ENCODE measurements around the gene LCN6.

The LCN6 gene

DNA sequence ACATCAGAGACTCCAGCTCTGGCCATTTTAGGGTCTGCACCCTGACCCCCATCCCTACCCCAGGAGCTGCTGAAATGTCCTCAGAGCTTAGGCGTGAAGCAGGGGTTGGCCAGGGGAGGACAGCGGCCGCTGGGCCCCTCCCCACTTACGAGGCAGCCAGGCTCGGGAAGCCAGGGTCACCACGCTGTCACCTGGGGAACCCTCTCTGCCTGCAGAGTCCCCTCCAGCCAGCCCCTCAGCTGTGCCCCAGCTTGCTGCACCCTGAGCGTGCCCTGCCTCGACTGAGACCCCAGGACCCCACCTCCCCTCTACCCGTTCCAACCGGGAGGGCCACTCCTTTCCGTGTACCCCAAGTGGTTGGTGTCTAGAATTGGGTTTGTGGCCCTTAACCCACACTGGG lies 8.3 kb downstream of the LCN6 start:
- H3K27ac Mint-ChIP-seq: peak overlapping the region; percentile 56

DNA sequence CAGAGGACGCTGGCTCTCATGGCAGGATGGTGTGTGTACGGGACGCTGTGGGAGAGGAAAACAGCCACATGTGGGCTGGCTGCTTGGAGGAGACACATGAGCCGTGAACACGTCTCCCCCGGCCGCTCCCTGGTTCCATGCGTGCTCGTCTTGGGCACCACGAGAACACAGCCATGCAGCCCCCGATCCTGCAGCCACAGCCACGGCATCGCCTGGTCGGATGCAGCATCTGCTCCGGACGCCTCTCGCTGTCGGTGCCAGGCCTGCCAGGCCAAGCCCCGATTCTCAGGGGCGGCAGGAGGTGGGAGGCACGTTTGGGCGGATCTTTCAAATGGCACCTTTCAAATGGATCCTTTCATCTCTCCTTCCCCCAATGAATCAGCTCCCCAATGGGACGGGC lies 8.8 kb downstream of the LCN6 start:
- no peak for ATAC-seq (replicated peaks)

More for the DNA sequence above, 8.3 kb downstream of the LCN6 start:
- Mint-ChIP-seq H3K4me3 (no peak overlapping the region), H3K9me3 (no peaks in the 10 kb centered on the region), H3K27me3 (no peaks in the 10 kb centered on the region), H3K4me1 (peaks cover 42 to 57% of the 10 kb centered on the region in 2 donors), H3K36me3 (peaks cover 11 to 15% of the 10 kb centered on the region in 2 donors)
- no peak for DNase-seq
- no peak for ATAC-seq (replicated peaks)

DNA sequence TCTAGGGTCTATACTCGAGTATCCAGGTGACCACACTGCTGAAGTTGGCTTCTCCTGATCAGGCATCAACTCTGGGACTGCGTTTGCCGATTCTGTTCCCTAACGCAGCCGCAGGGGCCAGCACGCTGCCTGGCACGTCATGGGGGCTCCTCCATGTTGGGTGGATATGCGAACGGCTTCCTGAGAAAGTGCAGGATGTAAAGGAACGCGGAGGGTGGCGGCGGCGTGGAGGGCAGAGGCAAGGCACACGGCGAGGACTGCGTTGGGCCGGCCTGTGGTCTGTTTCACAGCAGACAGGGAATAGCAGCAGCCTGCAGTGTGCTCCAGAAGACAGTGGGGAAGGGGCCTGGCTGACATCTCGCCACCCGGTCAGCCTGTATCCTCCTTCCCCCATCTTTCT lies 9.4 kb downstream of the LCN6 start:
- Mint-ChIP-seq H3K9me3 (no peaks in the 10 kb centered on the region), H3K27me3 (no peaks in the 10 kb centered on the region), H3K4me3 (no peak overlapping the region), H3K4me1 (peaks cover 42 to 55% of the 10 kb centered on the region in 2 donors), H3K36me3 (peaks cover 11 to 15% of the 10 kb centered on the region in 2 donors), H3K27ac (no peak overlapping the region)
- ATAC-seq (replicated peaks): no peak
- DNase-seq: no peak

More for the DNA sequence above, 8.8 kb downstream of the LCN6 start:
- DNase-seq: no peak
- Mint-ChIP-seq H3K36me3 (peaks cover 11 to 15% of the 10 kb centered on the region in 2 donors), H3K27me3 (no peaks in the 10 kb centered on the region), H3K9me3 (no peaks in the 10 kb centered on the region), H3K4me3 (peak overlapping the region in 1 of 2 donors; percentile 37), H3K27ac (no peak overlapping the region), H3K4me1 (peaks cover 39 to 57% of the 10 kb centered on the region in 2 donors)

DNA sequence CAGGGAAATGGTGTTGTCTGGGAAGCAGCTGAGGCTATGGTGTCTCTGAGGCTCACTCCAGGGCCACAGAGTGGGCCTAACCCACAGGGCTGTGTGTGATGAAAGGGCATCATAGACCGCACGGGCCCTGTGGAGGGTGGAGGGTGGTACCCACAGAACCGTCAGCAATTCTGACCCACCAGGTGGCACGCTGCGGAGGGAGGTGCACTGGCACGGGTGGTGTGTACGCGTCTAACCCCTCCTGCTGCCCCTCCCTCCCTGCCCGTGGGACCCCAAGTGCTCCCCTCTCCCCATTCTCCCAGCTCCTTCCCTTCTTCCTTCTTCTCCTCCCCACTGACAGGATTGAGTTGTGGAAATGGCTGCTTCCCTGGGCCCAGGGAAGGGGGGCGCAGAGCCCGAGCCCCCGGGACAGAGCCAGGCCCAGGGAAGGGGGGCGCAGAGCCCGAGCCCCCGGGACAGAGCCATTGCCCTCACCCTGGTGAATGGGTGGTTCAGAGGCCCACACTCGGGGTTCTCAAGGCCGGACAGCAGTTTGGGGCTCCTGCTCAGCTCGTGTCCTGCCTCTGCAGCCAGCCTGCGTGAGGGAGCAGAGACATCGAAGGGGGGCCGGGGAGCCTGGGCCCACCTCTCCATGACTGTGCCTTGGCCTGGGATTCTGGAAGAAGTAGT lies 12.4 kb downstream of the LCN6 start:
- no peaks in the 10 kb centered on the region for H3K9me3 Mint-ChIP-seq
- ATAC-seq (replicated peaks): no peak
- H3K27me3 Mint-ChIP-seq: no peaks in the 10 kb centered on the region
- H3K4me1 Mint-ChIP-seq: peaks cover 30 to 41% of the 10 kb centered on the region in 2 donors
- DNase-seq: no peak
- H3K4me3 Mint-ChIP-seq: no peak overlapping the region
- H3K27ac Mint-ChIP-seq: no peak overlapping the region
- peaks cover 11 to 23% of the 10 kb centered on the region in 2 donors for H3K36me3 Mint-ChIP-seq

DNA sequence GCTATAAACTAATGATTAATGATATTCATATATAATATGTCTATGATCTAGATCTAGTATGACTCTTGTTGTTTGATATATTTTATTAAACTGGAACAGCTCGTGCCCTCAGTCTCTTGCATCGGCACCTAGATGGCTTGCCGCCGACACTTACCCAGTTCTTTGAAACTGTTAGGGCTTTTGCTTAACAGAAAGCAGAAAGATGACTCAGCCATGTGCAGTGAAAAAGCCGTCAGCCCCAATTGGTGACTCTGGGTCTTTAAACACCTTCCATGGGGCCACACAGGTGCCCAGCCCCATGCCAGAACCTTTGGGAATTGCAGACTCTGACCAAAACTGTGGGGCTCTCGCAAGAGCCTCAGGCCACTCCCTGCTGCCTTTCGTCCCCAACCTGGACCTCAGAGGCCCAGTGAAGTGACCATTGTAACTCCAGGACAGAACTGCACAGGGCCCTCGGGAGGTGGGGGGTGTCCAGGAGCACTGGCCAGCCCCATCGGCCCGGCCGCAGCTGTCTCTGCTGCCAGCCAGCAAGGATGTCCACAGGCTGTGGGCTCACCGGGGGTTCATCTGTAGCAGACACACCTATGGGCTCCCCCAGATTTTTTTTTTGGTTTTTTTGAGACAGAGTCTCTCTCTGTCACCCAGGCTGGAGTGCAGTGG lies 13.4 kb downstream of the LCN6 start:
- Mint-ChIP-seq H3K27ac (peak overlapping the region; percentile 25), H3K4me1 (peaks cover 24 to 42% of the 10 kb centered on the region in 2 donors), H3K4me3 (no peak overlapping the region), H3K9me3 (no peaks in the 10 kb centered on the region), H3K27me3 (no peaks in the 10 kb centered on the region), H3K36me3 (peaks cover 13 to 29% of the 10 kb centered on the region in 2 donors)
- ATAC-seq (replicated peaks) (no peak), DNase-seq (no peak)

DNA sequence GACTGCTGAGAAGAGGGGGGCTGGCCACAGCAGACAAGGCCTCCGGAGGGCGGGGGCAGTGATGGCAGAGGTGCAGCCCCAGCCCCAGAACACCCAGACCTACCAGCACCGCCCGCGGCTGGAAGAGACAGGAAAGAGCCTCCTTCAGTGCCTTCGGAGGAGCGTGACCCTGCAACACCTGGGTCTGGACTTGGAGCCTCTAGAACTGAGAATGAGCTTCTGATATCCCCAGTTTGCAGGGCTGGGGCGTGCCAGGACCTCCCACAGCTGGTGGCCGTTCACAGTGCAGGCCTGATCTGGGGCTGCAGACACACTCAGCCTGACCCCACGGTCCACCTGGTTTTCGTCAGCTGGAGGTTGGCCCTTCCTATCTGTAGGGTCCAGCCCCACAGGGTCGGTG lies 14.7 kb downstream of the LCN6 start:
- H3K9me3 Mint-ChIP-seq: no peaks in the 10 kb centered on the region
- peaks cover 7 to 21% of the 10 kb centered on the region in 2 donors for H3K36me3 Mint-ChIP-seq
- DNase-seq (no peak), ATAC-seq (replicated peaks) (no peak)
- H3K4me1 Mint-ChIP-seq: peaks cover 27 to 42% of the 10 kb centered on the region in 2 donors
- no peak overlapping the region for H3K4me3 Mint-ChIP-seq
- H3K27ac Mint-ChIP-seq: no peak overlapping the region
- H3K27me3 Mint-ChIP-seq: no peaks in the 10 kb centered on the region

DNA sequence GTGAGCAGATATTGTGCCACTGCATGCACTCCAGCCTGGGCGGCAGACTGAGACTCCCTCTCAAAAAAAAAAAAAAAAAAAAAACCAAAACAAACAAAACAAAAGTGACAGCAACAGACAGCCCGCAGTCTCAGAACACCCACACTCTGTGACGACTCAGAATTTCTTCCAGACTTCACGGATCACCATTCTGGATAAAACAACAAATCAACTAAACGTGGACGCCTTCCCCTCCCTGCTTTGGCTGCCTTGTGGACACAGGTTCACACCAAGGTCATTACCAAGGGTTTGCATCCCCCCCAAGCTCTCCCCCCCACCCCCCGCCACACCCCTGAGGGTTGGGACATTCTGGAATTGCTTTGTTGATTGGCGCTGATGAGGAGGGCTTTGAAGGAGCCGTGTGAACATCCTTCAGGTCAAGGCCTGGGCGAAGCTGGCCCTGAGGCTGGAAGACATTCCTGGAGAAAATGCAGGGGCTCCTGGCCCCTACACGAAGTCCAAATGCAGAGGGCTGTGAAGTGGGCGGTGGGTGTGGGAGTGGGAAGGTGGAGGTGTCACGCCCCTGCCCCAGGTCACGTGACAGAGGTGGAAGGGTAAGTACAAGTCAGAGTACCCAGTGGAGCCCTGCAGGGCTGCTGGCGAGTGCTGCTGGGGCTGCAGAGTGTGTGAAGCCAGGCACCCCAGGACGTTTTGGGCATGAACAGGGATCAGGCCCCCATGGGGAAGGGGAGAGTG lies 15.7 kb downstream of the LCN6 start:
- Mint-ChIP-seq H3K27me3 (no peaks in the 10 kb centered on the region), H3K4me3 (no peak overlapping the region), H3K36me3 (peaks cover 4 to 14% of the 10 kb centered on the region in 2 donors), H3K27ac (peak overlapping the region; percentile 81), H3K4me1 (peaks cover 22 to 35% of the 10 kb centered on the region in 2 donors), H3K9me3 (no peaks in the 10 kb centered on the region)
- ATAC-seq (replicated peaks): no peak
- DNase-seq: no peak

DNA sequence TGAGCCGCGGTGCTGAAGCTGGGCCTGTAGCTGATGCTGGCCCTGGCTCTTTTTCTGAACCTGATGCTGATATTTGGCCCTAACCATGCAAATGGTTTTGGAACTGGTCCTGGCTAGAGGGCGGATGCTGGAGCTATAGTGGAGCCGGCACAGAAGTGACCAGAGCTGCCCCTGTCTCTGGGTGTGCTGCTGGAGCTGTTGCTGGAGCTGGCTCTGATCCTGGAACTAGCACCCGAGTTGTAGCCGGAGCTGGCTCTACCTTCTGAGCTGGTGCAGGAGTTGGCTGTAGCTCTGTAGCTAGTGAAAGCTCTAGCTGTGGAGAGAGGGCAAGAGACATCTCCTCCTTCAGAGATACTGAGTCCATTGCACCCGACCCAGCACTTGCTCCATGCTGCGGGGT lies 18.4 kb downstream of the LCN6 start:
- H3K27ac Mint-ChIP-seq: no peak overlapping the region
- no peaks in the 10 kb centered on the region for H3K27me3 Mint-ChIP-seq
- DNase-seq (no peak), ATAC-seq (replicated peaks) (no peak)
- H3K4me1 Mint-ChIP-seq: peaks cover 36 to 49% of the 10 kb centered on the region in 2 donors
- H3K36me3 Mint-ChIP-seq: peaks cover 23 to 36% of the 10 kb centered on the region in 2 donors
- H3K9me3 Mint-ChIP-seq: no peaks in the 10 kb centered on the region
- H3K4me3 Mint-ChIP-seq: peak overlapping the region; percentile 79 to 95

DNA sequence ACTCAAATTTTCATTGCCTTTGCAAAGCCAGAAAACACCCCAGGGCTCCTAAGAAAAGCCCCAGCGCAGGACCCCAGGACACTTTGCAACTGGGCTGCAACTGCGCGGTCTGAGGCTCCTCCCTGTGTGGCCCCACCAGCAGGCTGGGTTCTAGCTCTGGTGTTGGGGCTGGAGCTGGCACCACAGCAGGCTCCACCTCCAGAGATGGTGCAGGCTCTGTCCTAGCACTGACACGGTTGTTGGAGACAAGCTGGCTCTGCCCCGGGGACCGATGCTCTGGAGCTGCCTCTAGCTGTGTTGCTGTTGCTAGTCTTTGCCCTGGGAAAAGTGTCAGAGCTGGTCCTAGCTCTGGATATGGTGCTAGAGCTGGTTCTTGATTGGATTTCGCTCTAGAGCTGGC lies 19.2 kb downstream of the LCN6 start:
- Mint-ChIP-seq H3K27ac (peak overlapping the region; percentile 31), H3K4me1 (peaks cover 40 to 57% of the 10 kb centered on the region in 2 donors), H3K36me3 (peaks cover 26 to 44% of the 10 kb centered on the region in 2 donors), H3K4me3 (peak overlapping the region; percentile 79 to 95), H3K27me3 (no peaks in the 10 kb centered on the region), H3K9me3 (no peaks in the 10 kb centered on the region)
- ATAC-seq (replicated peaks) (peak; percentile 28 to 35), DNase-seq (no peak)

DNA sequence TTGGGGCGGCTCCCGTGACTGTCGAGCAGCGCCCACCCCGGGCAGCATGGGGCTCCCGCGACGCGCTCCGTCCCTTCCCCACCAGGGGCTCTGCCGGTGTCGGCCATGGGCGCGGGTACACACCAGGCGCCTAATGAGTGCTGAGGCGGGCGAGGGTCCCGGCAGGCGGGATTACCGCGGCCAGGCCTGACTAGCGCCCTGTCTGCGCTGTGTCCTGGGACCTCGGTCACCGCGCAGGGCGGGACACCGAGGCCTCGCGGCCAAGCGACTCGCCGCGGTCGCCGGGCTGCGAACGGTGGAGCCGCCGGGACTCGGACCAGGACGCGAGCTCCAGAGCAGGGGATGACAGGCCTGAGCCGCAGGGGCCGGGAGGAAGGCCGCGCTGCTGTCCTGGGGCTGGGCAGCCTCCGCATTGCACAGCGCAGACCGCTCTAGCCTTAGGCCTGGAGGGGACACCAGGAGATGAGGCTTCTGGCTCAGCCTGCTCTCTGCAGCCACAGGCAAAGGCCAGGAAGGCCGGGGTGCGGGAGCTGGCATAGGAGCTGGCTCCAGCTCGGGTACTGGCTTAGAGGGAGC lies 19.7 kb downstream of the LCN6 start:
- peak overlapping the region; percentile 79 to 95 for H3K4me3 Mint-ChIP-seq
- no peaks in the 10 kb centered on the region for H3K27me3 Mint-ChIP-seq
- peak; percentile 37 to 44 for ATAC-seq (replicated peaks)
- H3K9me3 Mint-ChIP-seq: no peaks in the 10 kb centered on the region
- H3K4me1 Mint-ChIP-seq: peaks cover 40 to 62% of the 10 kb centered on the region in 2 donors
- H3K27ac Mint-ChIP-seq: peak overlapping the region; percentile 91
- no peak for DNase-seq
- peaks cover 31 to 49% of the 10 kb centered on the region in 2 donors for H3K36me3 Mint-ChIP-seq

DNA sequence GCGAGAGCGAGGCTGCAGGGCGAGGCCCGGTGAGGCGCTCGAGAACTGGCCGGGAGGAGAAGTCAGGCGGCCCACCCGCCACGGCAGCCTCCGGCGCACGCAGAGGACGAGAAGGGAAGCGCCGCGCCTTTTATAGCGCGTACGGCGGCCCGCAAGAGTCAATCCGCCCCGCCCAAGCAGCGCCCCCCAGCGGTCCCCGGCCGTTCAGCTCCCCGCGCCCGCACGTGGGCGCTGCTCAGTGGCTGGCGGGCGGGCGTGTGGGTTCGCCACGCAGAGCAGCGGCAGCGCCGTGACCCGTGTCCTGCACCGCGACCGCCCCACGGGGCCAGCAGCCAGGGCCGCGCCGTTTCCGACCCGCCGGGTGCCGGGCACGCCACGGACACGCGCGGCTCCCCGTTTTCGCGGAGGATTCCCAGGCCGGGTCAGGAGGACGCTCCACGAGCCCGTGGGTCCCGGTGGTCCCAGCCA lies 20.2 kb downstream of the LCN6 start:
- Mint-ChIP-seq H3K27ac (peak overlapping the region; percentile 89), H3K9me3 (no peaks in the 10 kb centered on the region), H3K27me3 (no peaks in the 10 kb centered on the region), H3K4me3 (peak overlapping the region; percentile 95 to 99), H3K4me1 (peaks cover 42 to 65% of the 10 kb centered on the region in 2 donors), H3K36me3 (peaks cover 35 to 54% of the 10 kb centered on the region in 2 donors)
- ATAC-seq (replicated peaks) (peak; percentile 69 to 78), DNase-seq (peak; percentile 90)

DNA sequence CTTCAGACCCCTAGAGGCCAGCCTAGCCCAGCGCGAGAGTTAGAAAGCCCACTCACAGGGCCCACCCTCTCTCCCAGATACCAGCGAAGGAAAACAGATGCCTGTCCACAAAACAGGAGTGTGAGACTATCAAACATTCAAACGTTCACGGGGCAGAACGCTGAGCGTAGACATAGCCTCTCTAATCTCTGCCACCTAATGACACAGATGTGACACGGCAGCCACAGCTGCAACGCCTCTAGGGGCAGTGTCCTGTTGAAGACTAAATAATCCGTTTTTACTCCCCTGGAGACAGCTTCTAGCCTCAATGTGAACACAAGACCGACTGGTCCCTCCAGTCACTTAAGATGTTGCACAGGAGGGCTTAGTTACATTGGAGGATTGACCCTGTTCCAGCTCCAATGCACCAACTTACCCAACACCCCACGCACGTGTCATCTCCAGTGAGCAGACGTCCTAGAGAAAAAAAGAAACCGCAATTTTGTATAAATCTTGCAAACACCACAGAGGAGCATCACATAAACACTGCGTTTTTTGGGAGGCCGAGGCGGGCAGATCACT lies 21.6 kb downstream of the LCN6 start:
- no peaks in the 10 kb centered on the region for H3K27me3 Mint-ChIP-seq
- no peak for DNase-seq
- ATAC-seq (replicated peaks): peak; percentile 43 to 48
- peaks cover 35 to 63% of the 10 kb centered on the region in 2 donors for H3K4me1 Mint-ChIP-seq
- peak overlapping the region; percentile 95 to 99 for H3K4me3 Mint-ChIP-seq
- H3K27ac Mint-ChIP-seq: peak overlapping the region; percentile 99
- H3K9me3 Mint-ChIP-seq: no peaks in the 10 kb centered on the region
- peaks cover 35 to 48% of the 10 kb centered on the region in 2 donors for H3K36me3 Mint-ChIP-seq

DNA sequence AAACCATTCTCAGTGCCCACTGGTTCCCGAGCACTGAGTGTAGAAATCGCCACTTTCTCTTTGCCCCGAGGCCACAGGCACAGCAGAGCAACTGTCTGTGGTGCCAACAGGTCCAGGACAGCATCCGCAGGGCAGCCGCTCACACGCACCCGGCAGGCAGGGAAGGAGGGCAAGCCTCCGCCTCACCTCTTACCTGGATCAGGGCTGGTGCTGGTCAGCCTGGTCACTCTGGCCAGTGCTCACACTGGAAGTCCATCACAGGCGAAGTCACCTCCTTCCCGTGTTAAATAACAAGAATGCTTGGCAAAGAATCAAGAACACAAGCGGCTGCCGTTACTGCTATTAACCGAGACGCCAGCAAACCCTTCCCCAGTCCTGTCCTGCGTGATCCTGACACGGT lies 22.2 kb downstream of the LCN6 start:
- ATAC-seq (replicated peaks) (no peak), DNase-seq (no peak)
- peaks cover 37 to 65% of the 10 kb centered on the region in 2 donors for H3K4me1 Mint-ChIP-seq
- H3K4me3 Mint-ChIP-seq: peak overlapping the region; percentile 95 to 99
- H3K27ac Mint-ChIP-seq: peak overlapping the region; percentile 99
- peaks cover 39 to 50% of the 10 kb centered on the region in 2 donors for H3K36me3 Mint-ChIP-seq
- H3K27me3 Mint-ChIP-seq: no peaks in the 10 kb centered on the region
- no peaks in the 10 kb centered on the region for H3K9me3 Mint-ChIP-seq

DNA sequence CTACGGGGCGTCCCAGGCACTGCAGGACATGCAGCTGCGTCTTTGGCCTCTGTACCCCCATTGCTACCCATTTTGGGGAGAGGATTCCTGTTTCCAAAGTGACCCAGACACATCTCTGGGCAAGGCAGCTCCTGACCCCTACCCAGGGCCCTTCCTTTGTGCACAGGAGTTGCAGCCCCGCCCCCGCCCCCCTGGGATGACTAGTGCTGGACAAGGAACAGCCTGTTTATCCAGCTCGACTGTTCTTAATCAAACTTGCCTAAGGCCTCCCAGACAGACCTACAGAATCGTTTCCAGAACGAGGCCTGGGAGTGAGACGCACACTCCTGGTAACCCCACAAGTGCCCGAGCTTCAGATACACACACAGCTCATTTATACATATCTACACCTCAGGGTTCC lies 22.7 kb downstream of the LCN6 start:
- Mint-ChIP-seq H3K27me3 (no peaks in the 10 kb centered on the region), H3K27ac (peak overlapping the region; percentile 9), H3K9me3 (no peaks in the 10 kb centered on the region), H3K36me3 (peaks cover 42 to 52% of the 10 kb centered on the region in 2 donors), H3K4me1 (peaks cover 41 to 65% of the 10 kb centered on the region in 2 donors), H3K4me3 (peak overlapping the region in 1 of 2 donors; percentile 99)
- ATAC-seq (replicated peaks) (no peak), DNase-seq (no peak)
